Heart left ventricle (tissue), 16 donors: ENCODE data around the gene MYH10. TPM values are rescaled to one million over a fixed set of nuclear protein-coding genes. Genes with fewer than 3 reads are reported as not detected.

Experiments
- ATAC-seq, 4 donors: fragments of 200-7000 bp; cut with Tn5 transposase; one replicate each; pipeline ENCODE4 v1.9.1; 2020 to 2022; ENCODE audit warnings: moderate library complexity in 4 of 4, mild to moderate bottlenecking in 3 of 4, moderate number of reproducible peaks in 1 of 4
- DNase-seq, 5 donors: peaks; one replicate each; pipeline ENCODE4 v3.0.0-alpha.2; 2020
- H3K27ac ChIP-seq, 12 donors: fragments of 200-600 bp; sonication (generic) in 4 of 12; one replicate each; pipeline versions ENCODE4 v1.5.0 to v1.8.0; 2016 to 2022; ENCODE audit warnings: mild to moderate bottlenecking in 2 of 12
- H3K27me3 ChIP-seq, 9 donors: fragments of 200-600 bp; sonication (generic) in 2 of 9; one replicate each; pipeline versions ENCODE4 v1.5.1 to v1.8.0; 2016 to 2022; ENCODE audit warnings: mild to moderate bottlenecking in 3 of 9
- H3K36me3 ChIP-seq, 9 donors: fragments of 200-600 bp; sonication (generic) in 2 of 9; one replicate each; pipeline versions ENCODE4 v1.5.0 to v1.8.0; 2018 to 2022; ENCODE audit warnings: mild to moderate bottlenecking in 2 of 9
- H3K4me1 ChIP-seq, 12 donors: fragments of 200-600 bp; sonication (generic) in 4 of 12; one replicate each; pipeline versions ENCODE4 v1.5.0 to v1.8.0; 2016 to 2022; ENCODE audit warnings: mild to moderate bottlenecking in 3 of 12
- H3K4me3 ChIP-seq, 12 donors: fragments of 200-600 bp; sonication (generic) in 4 of 12; one replicate each; pipeline versions ENCODE4 v1.5.0 to v1.8.0; 2017 to 2022; ENCODE audit warnings: mild to moderate bottlenecking in 9 of 12, moderate library complexity in 4 of 12
- H3K9me3 ChIP-seq, 12 donors: fragments of 200-600 bp; sonication (generic) in 4 of 12; one replicate each; pipeline versions ENCODE4 v1.5.0 to v1.8.0; 2016 to 2022; ENCODE audit warnings: mild to moderate bottlenecking in 1 of 12
- POLR2A ChIP-seq, 2 donors: fragments of 450-650 bp; IDR thresholded peaks; one replicate each; pipeline ENCODE4 v1.6.1; 2017; ENCODE audit warnings: antibody characterized with exemption in 2 of 2, mild to moderate bottlenecking in 2 of 2, moderate library complexity in 2 of 2
- WGBS, 4 donors: extraction: QIAGEN DNeasy Blood & Tissue Kit in 2 of 4; methylation state at CpG; one replicate each; pipeline versions ENCODE4 v1.1.5 to v1.1.7; 2013 to 2018; 5-methylcytosine and 5-hydroxymethylcytosine counted together
- intact Hi-C, 10 donors: fragments of 100-400 bp; cut with DNase I; formaldehyde crosslinking; loops; one replicate each; pipeline versions ENCODE4 v1.11.1 to v1.14.2; 2022
- polyA plus RNA-seq, 2 donors: library from polyadenylated mRNA; stranded (reverse); fragments of 200-250 nt; gene quantifications; one replicate each; pipeline ENCODE4 v1.2.3, GENCODE V29; 2013
- total RNA-seq, 9 donors: library from RNA; depleted of rRNA in 2 of 9; stranded (reverse); fragments of >200 nt in 2 of 9; fragmentation: NEBNext Ultra II Directional in 3 of 9; extraction: Animal tissue kit (Norgen Biotek cat#: 25700) in 3 of 9; gene quantifications; one replicate each; pipeline versions ENCODE4 v1.1.0 to v1.2.4, GENCODE V29; 2016 to 2023
- TF ChIP-seq, protein P1 (sequence below), 12 donors: fragments of 200-600 bp; sonication (generic) in 4 of 12; IDR thresholded peaks; one replicate each; pipeline versions ENCODE4 v1.5.0 to v1.8.0; 2018 to 2022; ENCODE audit warnings: antibody characterized with exemption in 12 of 12, mild to moderate bottlenecking in 5 of 12
- donor health status: ischemic (EF 13 %, LVEDD 7.1; RV severe dilation, severe dysfunction).
- donor health status: healthy with polysubstance abuse.
- donor health status: DM: no; HTN: yes; CAD: no.
- donor health status: DM: no; HTN: no; CAD: no.
- donor health status: ischemic (EF 25% LVEDD 6.9; RV normal size, moderate dysfunction).
- donor health status: ischemic (EF 25% LVEDD 5.7; RV mildly dilated, moderate dysfunction).
- donor health status: healthy.
- donor health status: DM: yes; HTN: yes; CAD: no.
- donor health status: ischemic (EF 35%, LVEDD 5.7; RV mildly dilated, moderate dysfunction).
- donor health status: nonischemic (EF 11% LVEDD 7.7; RV severe dilation, severe dysfunction).
- donor health status: DM: yes; HTN: yes; CAD: no.
- donor health status: PGD.
- donor health status: ischemic (EF 29% LVEDD 5.4; RV normal size, mild dysfunction).
- donor health status: nonischemic (EF 23%, LVEDD 6.1; RV moderate dilation, normal function).

Gene MYH10
- total and polyA plus RNA-seq, 11 donors = 10.6 to 62.1 (median 35.2) TPM

DNA sequence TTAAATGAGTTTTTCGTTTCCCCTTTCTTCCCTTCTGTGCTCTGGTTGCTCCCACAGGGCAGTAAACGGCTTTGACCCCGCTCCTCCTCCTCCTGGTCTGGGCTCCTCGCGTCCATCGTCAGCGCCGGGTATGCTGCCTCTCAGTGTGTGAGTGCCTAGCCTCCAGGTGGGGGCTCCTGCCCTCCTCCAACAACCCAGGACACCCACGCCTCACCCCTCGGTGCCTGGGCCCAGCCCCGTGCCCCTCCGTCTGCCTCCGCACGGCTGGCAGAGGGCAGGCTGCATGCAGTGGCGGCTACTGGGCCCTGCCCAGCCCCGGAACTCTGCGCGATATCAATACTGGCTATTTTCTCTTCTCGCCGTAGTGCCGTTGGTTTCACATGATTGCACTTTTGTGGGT lies 163.7 kb downstream of the MYH10 start:
- Histone ChIP-seq H3K27ac (peak overlapping the region in 1 of 12 donors; percentile 6), H3K4me1 (peaks cover 0 to 62% (median 25%) of the 10 kb centered on the region in 12 donors), H3K9me3 (no peaks in the 10 kb centered on the region), H3K27me3 (no peaks in the 10 kb centered on the region), H3K4me3 (no peak overlapping the region), H3K36me3 (peaks cover 0 to 83% (median 61%) of the 10 kb centered on the region in 9 donors)
- no peak for DNase-seq
- TF ChIP-seq, protein P1, sequence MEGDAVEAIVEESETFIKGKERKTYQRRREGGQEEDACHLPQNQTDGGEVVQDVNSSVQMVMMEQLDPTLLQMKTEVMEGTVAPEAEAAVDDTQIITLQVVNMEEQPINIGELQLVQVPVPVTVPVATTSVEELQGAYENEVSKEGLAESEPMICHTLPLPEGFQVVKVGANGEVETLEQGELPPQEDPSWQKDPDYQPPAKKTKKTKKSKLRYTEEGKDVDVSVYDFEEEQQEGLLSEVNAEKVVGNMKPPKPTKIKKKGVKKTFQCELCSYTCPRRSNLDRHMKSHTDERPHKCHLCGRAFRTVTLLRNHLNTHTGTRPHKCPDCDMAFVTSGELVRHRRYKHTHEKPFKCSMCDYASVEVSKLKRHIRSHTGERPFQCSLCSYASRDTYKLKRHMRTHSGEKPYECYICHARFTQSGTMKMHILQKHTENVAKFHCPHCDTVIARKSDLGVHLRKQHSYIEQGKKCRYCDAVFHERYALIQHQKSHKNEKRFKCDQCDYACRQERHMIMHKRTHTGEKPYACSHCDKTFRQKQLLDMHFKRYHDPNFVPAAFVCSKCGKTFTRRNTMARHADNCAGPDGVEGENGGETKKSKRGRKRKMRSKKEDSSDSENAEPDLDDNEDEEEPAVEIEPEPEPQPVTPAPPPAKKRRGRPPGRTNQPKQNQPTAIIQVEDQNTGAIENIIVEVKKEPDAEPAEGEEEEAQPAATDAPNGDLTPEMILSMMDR (IDR thresholded peaks at IDR 0.05) = no peak
- no peak for TF ChIP-seq POLR2A (IDR thresholded peaks at IDR 0.05)
- 94 to 96% (median 95%) methylated on average over 21 of the region's 21 CpGs for WGBS, 4 donors
- intact Hi-C loops = loop anchor here in 1 of 10 donors (5.0 kb wide), 1 partner anchor 55 kb away; no protein-coding TSS in a partner anchor
- ATAC-seq = no peak

DNA sequence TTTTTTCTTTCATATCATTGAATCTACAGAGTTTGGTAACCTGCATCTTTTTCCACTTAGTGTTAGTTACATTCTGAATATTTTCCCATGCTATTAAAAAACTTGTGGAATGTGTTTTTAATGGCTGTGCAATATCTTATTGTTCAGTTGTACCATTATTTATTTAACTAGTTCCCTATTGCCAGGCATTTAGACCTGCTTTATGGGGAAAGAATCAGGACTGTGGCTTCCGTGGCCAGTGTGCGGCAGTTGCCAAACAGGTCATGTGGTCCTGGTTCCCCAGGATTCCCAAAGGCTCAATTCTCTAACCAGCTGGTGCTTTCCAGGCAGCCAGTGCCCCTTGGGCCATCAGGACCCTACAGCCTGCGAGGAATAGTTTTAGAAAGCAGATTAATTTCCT lies 164.1 kb downstream of the MYH10 start:
- peaks cover 0 to 83% (median 61%) of the 10 kb centered on the region in 9 donors for H3K36me3 ChIP-seq
- no peaks in the 10 kb centered on the region for H3K9me3 ChIP-seq
- H3K27me3 ChIP-seq = no peaks in the 10 kb centered on the region
- no peak overlapping the region for H3K4me3 ChIP-seq
- no peak for DNase-seq
- peaks cover 0 to 61% (median 25%) of the 10 kb centered on the region in 12 donors for H3K4me1 ChIP-seq
- TF ChIP-seq POLR2A (IDR thresholded peaks at IDR 0.05) = no peak
- TF ChIP-seq, protein P1 (IDR thresholded peaks at IDR 0.05) = no peak
- 64 to 76% (median 69%) methylated on average over 3 of the region's 3 CpGs for WGBS, 4 donors
- intact Hi-C loops = loop anchor here in 1 of 10 donors (5.0 kb wide), 1 partner anchor 54 kb away; no protein-coding TSS in a partner anchor
- H3K27ac ChIP-seq = peak overlapping the region in 1 of 12 donors; percentile 6
- ATAC-seq = no peak

DNA sequence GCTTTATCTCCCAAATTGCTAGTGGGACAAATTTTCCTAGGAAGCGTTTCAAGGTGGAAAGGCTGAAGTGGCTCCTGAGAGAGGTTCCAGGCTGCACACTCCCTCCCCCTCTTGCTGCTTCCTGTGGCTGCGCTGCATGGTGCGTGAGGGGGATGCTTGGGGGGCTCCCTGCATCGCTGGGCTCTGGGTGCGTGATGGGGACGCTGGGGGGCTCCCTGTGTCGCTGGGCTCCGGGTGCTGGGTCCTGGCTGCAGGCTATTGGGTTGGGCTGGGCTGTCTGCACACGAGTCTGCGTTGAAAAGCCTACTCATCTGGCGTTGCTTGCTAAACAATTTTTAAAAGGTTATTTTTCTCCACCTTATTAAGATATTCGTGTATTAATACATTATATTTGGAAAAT lies 164.8 kb downstream of the MYH10 start:
- no peak overlapping the region for H3K27ac ChIP-seq
- H3K9me3 ChIP-seq = no peaks in the 10 kb centered on the region
- no peak overlapping the region for H3K4me3 ChIP-seq
- no peak for TF ChIP-seq POLR2A (IDR thresholded peaks at IDR 0.05)
- TF ChIP-seq, protein P1 (IDR thresholded peaks at IDR 0.05) = no peak
- H3K4me1 ChIP-seq = peaks cover 0 to 56% (median 21%) of the 10 kb centered on the region in 12 donors
- intact Hi-C loops = loop anchor here in 1 of 10 donors (5.0 kb wide), 1 partner anchor 53 kb away; no protein-coding TSS in a partner anchor
- 58 to 77% (median 66%) methylated on average over 12 of the region's 12 CpGs for WGBS, 4 donors
- H3K36me3 ChIP-seq = peaks cover 3 to 83% (median 66%) of the 10 kb centered on the region in 9 donors
- no peak for ATAC-seq
- no peaks in the 10 kb centered on the region for H3K27me3 ChIP-seq
- DNase-seq = no peak

DNA sequence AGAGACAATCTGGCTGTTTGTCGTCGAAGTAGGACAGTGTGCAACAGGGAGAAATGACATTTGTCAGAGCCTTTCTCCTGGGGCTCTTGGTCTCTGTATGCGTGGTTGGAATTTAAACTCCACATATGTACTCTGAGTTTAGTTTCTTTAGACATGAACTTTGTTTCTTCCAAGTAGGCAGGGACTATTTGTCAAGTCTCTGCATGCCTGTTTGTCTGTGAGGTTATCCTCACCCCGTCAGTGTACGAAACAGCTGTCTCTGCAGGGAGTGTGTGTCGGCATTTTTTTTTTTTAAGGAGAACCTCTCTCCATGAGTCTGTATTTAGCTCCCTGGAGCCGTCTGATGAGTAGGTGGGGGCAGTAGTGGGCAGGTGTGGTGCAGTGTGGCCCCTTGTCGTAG lies 165.2 kb downstream of the MYH10 start:
- peak overlapping the region in 2 of 12 donors; percentile 7 to 20 for H3K27ac ChIP-seq
- TF ChIP-seq, protein P1 (IDR thresholded peaks at IDR 0.05) = no peak
- TF ChIP-seq POLR2A (IDR thresholded peaks at IDR 0.05) = no peak
- peaks cover 4 to 83% (median 70%) of the 10 kb centered on the region in 9 donors for H3K36me3 ChIP-seq
- peaks cover 0 to 52% (median 18%) of the 10 kb centered on the region in 12 donors for H3K4me1 ChIP-seq
- no peak overlapping the region for H3K4me3 ChIP-seq
- H3K27me3 ChIP-seq = no peaks in the 10 kb centered on the region
- ATAC-seq (peak in 1 of 4 donors; percentile 11), DNase-seq (no peak)
- no peaks in the 10 kb centered on the region for H3K9me3 ChIP-seq
- intact Hi-C loops = loop anchor here in 1 of 10 donors (5.0 kb wide), 1 partner anchor 53 kb away; no protein-coding TSS in a partner anchor
- WGBS, 4 donors = 40 to 59% (median 57%) methylated on average over 8 of the region's 8 CpGs
